Endodermal cell (in vitro differentiated cells): ENCODE measurements around the gene DOCK10. TPM values are rescaled to one million over a fixed set of nuclear protein-coding genes. Genes with fewer than 3 reads are reported as not detected.

ENCODE experiments used
- DNase-seq: peaks from one replicate; pipeline ENCODE4 v3.0.0-alpha.2; 2017
- H3K27ac ChIP-seq: 2 replicates; pipeline ENCODE4 v1.5.1; 2013; ENCODE audit warnings: mild to moderate bottlenecking, low read depth, low read length, moderate library complexity
- H3K27me3 ChIP-seq: 2 replicates; pipeline ENCODE4 v1.6.1; 2013; ENCODE audit warnings: mild to moderate bottlenecking, low read length, moderate library complexity; ENCODE audit not compliant: insufficient read depth, control insufficient read depth, poor library complexity, severe bottlenecking
- H3K36me3 ChIP-seq: 2 replicates; pipeline ENCODE4 v1.7.0; 2013; ENCODE audit warnings: mild to moderate bottlenecking, low read length, moderate library complexity; ENCODE audit not compliant: control insufficient read depth, insufficient read depth
- H3K4me1 ChIP-seq: one replicate; pipeline ENCODE4 v1.7.0; 2013; ENCODE audit warnings: low read length; ENCODE audit not compliant: control insufficient read depth, insufficient read depth
- H3K4me3 ChIP-seq: 2 replicates; pipeline ENCODE4 v1.5.1; 2013; ENCODE audit warnings: mild to moderate bottlenecking, low read length, moderate library complexity
- H3K9ac ChIP-seq: 2 replicates; pipeline ENCODE4 v1.6.1; 2013; ENCODE audit warnings: mild to moderate bottlenecking, low read length, moderate library complexity; ENCODE audit not compliant: poor library complexity, severe bottlenecking; ENCODE audit errors: extremely low read depth
- H3K9me3 ChIP-seq: 2 replicates; pipeline ENCODE4 v1.6.1; 2013; ENCODE audit warnings: mild to moderate bottlenecking, low read length, moderate library complexity; ENCODE audit not compliant: control insufficient read depth
- H3K27ac Mint-ChIP-seq: 2 replicates; pipeline ENCODE4 v1.8.0; 2020; ENCODE audit warnings: mixed read lengths
- H3K27me3 Mint-ChIP-seq: 2 replicates; pipeline ENCODE4 v1.8.0; 2021; ENCODE audit warnings: mild to moderate bottlenecking, mixed read lengths; ENCODE audit not compliant: insufficient read depth
- H3K36me3 Mint-ChIP-seq: 2 replicates; pipeline ENCODE4 v1.8.0; 2020; ENCODE audit warnings: low read depth, mixed read lengths
- H3K4me1 Mint-ChIP-seq: 2 replicates; pipeline ENCODE4 v1.8.0; 2020; ENCODE audit warnings: mixed read lengths
- H3K4me3 Mint-ChIP-seq: 2 replicates; pipeline ENCODE4 v1.8.0; 2020; ENCODE audit warnings: mild to moderate bottlenecking, moderate library complexity, mixed read lengths
- H3K9me3 Mint-ChIP-seq: 2 replicates; pipeline ENCODE4 v1.8.0; 2020; ENCODE audit warnings: mild to moderate bottlenecking, mixed read lengths
- WGBS, 2 experiments: methylation state at CpG; one replicate each; pipeline versions ENCODE4 v1.1.5 to v1.1.7; 2013; ENCODE audit warnings: missing lambda C conversion rate in 2 of 2, mixed read lengths in 1 of 2; ENCODE audit not compliant: insufficient coverage in 1 of 2, insufficient read length in 1 of 2; 5-methylcytosine and 5-hydroxymethylcytosine counted together
- total RNA-seq, 2 donors: library from RNA; stranded (reverse); fragmentation: NEBNext Ultra II Directional in 1 of 2; extraction: Animal tissue kit (Norgen Biotek cat#: 25700) in 1 of 2; gene quantifications; 2 replicates in 1 of 2; 3 replicates in 1 of 2; pipeline ENCODE4 v1.2.1, GENCODE V29; 2021
- TF ChIP-seq, protein P1 (sequence below): fragments of 200-600 bp; sonication (generic); conservative IDR thresholded peaks from 2 replicates; pipeline ENCODE4 v1.5.0; 2021; ENCODE audit warnings: antibody characterized with exemption, mild to moderate bottlenecking

Gene DOCK10
- total RNA-seq, 2 donors from 2014 or later: 0.44 to 1.4 TPM

DNA sequence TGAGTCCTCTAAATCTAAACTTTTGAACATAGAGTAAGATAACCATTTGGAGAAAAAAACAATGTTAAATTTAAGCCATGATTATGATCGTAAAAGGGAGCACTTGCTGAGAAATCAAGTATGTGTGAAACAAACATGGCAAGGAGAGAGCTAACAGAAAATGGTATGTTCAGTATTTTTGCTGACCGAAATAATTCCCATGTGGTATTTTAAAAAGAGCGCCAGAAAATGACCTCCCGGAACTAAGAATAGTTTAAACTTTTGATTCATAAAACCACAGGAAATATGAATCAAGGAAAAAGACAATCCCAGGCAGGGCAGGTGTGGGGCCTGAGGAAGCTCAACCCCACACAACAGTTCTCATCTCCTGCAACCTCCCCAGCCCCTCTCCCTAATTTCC, 74.2 kb downstream of the DOCK10 start:
- WGBS, 2 experiments: 90 to 100% methylated on average over 4 of the region's 4 CpGs
- DNase-seq: no peak
- H3K9me3 ChIP-seq: no peaks in the 10 kb centered on the region
- no peak overlapping the region for H3K9ac ChIP-seq
- H3K4me1 ChIP-seq: peaks cover 3% of the 10 kb centered on the region
- Mint-ChIP-seq H3K4me1 (peaks cover 9% of the 10 kb centered on the region), H3K4me3 (no peak overlapping the region), H3K27me3 (no peaks in the 10 kb centered on the region), H3K27ac (no peak overlapping the region), H3K9me3 (no peaks in the 10 kb centered on the region), H3K36me3 (no peaks in the 10 kb centered on the region)
- no peak overlapping the region for H3K4me3 ChIP-seq
- no peaks in the 10 kb centered on the region for H3K27me3 ChIP-seq
- H3K27ac ChIP-seq: no peak overlapping the region
- TF ChIP-seq, protein P1, sequence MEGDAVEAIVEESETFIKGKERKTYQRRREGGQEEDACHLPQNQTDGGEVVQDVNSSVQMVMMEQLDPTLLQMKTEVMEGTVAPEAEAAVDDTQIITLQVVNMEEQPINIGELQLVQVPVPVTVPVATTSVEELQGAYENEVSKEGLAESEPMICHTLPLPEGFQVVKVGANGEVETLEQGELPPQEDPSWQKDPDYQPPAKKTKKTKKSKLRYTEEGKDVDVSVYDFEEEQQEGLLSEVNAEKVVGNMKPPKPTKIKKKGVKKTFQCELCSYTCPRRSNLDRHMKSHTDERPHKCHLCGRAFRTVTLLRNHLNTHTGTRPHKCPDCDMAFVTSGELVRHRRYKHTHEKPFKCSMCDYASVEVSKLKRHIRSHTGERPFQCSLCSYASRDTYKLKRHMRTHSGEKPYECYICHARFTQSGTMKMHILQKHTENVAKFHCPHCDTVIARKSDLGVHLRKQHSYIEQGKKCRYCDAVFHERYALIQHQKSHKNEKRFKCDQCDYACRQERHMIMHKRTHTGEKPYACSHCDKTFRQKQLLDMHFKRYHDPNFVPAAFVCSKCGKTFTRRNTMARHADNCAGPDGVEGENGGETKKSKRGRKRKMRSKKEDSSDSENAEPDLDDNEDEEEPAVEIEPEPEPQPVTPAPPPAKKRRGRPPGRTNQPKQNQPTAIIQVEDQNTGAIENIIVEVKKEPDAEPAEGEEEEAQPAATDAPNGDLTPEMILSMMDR: no peak
- no peaks in the 10 kb centered on the region for H3K36me3 ChIP-seq

DNA sequence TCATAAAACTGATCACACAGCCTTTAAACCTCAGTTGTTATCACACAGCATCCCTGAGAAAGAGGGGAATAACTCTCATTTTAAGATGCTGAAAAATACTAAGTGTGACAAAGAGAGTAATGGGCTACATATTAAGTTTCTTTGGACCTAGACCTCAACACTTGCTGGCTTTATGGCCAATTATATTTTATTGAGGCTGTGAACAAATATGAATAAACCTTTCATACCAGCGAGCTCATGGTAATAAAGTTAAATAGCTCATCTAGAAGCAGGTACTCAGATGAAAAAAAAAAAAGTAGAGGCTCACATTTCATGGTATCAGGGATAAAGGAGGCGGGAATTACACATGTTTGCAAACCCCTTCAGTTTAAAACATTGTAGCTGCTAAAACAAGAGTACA, 75.7 kb downstream of the DOCK10 start:
- no peaks in the 10 kb centered on the region for H3K27me3 ChIP-seq
- Mint-ChIP-seq H3K4me3 (no peak overlapping the region), H3K36me3 (no peaks in the 10 kb centered on the region), H3K27ac (no peak overlapping the region), H3K9me3 (no peaks in the 10 kb centered on the region), H3K27me3 (no peaks in the 10 kb centered on the region), H3K4me1 (peaks cover 9% of the 10 kb centered on the region)
- peaks cover 3% of the 10 kb centered on the region for H3K4me1 ChIP-seq
- WGBS, 2 experiments: 94 to 100% methylated on average over 1 to 2 of the region's 2 CpGs
- DNase-seq: no peak
- no peak overlapping the region for H3K9ac ChIP-seq
- TF ChIP-seq, protein P1: no peak
- H3K27ac ChIP-seq: no peak overlapping the region
- H3K9me3 ChIP-seq: no peaks in the 10 kb centered on the region
- H3K36me3 ChIP-seq: no peaks in the 10 kb centered on the region
- no peak overlapping the region for H3K4me3 ChIP-seq

DNA sequence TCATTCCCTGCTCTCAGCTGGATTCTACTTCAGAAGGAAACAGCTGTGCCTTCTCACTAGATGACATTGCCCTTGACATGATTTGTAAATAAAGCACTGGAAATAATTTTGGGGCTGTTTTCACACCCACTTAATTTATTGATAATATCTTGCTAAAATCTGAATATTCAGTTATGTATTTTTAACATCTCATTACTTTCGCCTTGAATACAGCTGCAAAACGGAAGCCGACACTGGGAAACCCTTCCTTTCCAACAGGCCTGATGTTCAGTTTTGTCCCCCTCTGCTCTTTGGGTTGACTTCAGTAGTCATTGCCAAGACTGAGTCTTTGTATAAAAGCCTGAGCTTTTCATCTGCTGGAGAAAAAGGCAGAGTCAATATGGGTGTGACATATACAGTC, 82.7 kb downstream of the DOCK10 start:
- H3K27ac Mint-ChIP-seq: no peak overlapping the region
- H3K9me3 Mint-ChIP-seq: no peaks in the 10 kb centered on the region
- H3K4me3 ChIP-seq: no peak overlapping the region
- H3K36me3 ChIP-seq: no peaks in the 10 kb centered on the region
- no peak overlapping the region for H3K27ac ChIP-seq
- no peaks in the 10 kb centered on the region for H3K36me3 Mint-ChIP-seq
- TF ChIP-seq, protein P1: no peak
- H3K27me3 ChIP-seq: no peaks in the 10 kb centered on the region
- WGBS, 2 experiments: 96 to 100% methylated on average over 3 of the region's 3 CpGs
- no peaks in the 10 kb centered on the region for H3K9me3 ChIP-seq
- H3K9ac ChIP-seq: no peak overlapping the region
- H3K4me1 Mint-ChIP-seq: no peaks in the 10 kb centered on the region
- no peaks in the 10 kb centered on the region for H3K27me3 Mint-ChIP-seq
- no peak for DNase-seq
- H3K4me1 ChIP-seq: no peaks in the 10 kb centered on the region
- no peak overlapping the region for H3K4me3 Mint-ChIP-seq
